Measurements from ENCODE around the gene KCTD2.

Gene KCTD2

GRCh38 chr17:75078284-75079022 lies 31.4 kb downstream of the KCTD2 start:
- no peak for DNase-seq

DNA sequence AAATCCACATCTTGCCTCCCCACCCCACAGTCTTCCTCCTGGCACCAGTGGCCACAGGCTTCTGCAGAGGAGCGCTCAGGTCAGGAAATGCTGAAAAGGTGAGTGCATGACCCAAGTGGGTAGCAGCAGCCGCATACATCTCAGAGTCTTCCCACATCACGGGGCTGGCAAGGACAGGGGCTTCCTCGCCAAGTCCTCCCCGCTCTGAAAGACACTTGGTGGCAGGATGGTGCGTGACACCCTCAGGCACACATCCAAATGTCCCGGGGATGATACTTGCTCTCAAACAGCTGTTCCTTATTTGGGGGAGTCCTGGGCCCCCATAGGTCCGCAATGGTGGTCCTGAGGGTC lies 32.0 kb downstream of the KCTD2 start:
- no peak for DNase-seq

DNA sequence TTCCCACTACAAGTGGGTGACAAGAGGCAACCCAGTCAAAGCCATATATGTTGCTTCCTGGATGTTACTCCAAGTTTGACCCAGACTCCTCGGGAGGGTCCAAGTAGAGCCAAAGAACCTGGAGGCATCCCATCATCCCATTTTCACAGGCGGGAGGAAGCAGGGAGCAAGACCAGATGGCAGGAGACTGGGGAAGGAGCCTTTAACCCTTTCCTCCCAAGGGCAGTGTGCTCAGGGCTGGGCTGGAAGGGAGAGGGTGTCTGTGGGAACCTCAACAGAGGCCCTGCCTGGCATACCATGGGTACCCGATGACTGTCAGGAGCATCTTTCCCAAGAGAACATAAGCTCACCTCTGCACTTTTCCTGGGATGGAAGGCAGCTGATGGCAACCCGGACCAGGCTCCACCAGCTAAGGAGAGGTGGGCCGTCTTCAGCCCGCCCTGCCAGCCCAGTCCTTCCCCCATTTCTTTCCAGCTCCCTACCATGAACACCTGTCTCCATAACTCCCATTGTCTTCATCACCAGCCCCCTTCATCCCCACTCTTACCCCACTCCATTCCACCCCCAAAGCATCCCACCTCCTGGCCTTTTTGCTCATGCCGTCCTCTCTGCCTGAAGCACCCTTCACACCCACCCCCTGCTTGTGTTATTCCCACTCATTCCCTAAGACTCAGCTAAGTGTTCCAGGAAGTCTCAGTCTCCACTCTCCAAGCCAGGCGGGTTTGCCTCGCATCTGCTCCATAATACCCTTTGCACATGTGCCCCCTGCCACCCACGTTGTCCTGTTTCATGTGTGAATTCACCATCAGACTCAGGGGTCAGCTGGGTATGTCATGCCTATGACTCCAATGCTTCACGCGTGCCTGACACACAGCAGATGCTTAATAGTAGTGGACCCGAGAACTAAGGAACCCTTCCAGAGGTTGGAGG lies 34.9 kb downstream of the KCTD2 start:
- DNase-seq: no peak

DNA sequence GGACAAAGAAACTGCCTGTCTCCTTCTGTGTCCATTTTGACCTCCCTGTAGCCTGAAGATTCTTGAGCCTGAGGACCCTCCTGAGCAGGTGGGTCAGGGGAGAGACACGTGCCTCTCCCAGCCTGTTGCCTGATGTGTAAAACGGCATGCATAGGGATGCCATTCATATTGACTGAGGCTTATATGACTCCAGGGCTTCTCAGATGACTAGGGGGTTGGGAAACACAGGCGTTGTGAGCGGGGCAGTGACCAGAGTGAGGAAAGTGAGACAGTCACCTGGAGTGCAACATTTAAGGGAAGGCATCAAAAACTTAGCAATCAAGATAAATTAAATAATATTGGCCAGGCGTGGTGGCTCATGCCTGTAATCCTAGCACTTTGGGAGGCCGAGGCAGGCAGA lies 35.7 kb downstream of the KCTD2 start:
- no peak for DNase-seq

- no peak for DNase-seq
Measured at GRCh38 chr17:75084039-75084660, 37.1 kb downstream of the KCTD2 start.

GRCh38 chr17:75086496-75087181 lies 39.6 kb downstream of the KCTD2 start:
- no peak for DNase-seq

DNA sequence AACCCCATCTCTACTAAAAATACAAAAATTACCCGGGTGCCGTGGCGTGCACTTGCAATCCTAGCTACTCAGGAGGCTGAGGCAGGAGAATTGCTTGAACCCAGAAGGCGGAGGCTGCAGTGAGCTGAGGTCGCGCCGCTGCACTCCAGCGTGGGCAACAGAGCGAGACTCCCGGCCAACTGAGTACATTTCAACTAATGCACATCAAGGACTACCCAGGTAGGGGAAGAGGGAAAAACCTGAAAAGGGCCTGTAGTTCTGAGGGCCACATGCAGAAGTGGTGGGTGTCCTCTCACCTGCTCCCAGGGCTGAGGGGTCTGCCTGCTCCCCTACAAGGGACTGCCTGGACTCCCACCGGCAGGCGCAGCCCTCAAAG lies 40.1 kb downstream of the KCTD2 start:
- DNase-seq: no peak

DNA sequence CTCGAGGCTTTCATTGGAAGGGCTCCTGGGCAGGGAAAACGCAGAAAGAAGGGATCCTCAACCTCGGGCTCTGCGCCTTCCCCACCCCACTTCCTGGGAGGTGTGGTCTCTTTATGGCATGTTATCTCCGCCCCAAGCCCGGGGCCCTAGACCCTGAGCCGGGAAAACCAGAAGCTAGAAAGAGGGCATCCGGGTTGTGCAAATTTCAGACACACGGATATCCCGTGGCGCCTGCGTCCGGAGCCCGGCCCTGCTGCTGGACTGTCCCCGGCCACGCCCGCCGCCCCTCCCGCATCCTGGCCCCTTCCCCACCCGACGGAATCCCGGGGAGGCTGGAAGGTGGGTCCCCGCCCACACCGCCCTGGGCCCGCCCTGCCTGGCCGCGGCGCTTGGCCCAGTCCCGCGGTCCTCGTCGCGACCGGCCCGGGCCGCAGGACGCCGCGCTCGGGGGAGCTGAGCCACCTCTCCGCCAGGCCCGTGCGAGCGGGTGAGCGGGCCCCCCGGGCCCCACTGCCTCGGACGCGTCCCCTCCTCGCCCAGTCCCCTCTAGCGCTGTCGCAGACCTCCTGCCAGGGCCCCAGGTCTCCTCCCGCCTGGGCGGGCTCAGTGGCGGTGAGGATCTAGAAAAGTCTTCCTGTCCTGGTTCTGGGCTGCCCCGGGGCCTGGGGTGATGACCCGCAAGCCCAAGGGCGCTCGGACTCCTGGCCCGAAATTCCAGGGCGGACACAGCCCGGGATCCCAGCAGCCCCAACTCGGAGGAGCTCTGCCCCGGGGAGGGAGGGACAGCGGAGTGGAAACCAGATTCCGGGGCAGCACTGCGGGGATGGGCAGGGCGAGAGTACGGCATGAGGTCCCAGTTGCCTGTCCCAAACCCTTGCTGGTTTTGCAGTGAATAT lies 40.8 kb downstream of the KCTD2 start, which contains the start of gene SLC16A5:
Gene SLC16A5 (plus strand): TSS at position 397 of the 896 bp plus-strand sequence. CDS start 5,683 bp downstream, outside the sequence.
- DNase-seq: peak; percentile 79

DNA sequence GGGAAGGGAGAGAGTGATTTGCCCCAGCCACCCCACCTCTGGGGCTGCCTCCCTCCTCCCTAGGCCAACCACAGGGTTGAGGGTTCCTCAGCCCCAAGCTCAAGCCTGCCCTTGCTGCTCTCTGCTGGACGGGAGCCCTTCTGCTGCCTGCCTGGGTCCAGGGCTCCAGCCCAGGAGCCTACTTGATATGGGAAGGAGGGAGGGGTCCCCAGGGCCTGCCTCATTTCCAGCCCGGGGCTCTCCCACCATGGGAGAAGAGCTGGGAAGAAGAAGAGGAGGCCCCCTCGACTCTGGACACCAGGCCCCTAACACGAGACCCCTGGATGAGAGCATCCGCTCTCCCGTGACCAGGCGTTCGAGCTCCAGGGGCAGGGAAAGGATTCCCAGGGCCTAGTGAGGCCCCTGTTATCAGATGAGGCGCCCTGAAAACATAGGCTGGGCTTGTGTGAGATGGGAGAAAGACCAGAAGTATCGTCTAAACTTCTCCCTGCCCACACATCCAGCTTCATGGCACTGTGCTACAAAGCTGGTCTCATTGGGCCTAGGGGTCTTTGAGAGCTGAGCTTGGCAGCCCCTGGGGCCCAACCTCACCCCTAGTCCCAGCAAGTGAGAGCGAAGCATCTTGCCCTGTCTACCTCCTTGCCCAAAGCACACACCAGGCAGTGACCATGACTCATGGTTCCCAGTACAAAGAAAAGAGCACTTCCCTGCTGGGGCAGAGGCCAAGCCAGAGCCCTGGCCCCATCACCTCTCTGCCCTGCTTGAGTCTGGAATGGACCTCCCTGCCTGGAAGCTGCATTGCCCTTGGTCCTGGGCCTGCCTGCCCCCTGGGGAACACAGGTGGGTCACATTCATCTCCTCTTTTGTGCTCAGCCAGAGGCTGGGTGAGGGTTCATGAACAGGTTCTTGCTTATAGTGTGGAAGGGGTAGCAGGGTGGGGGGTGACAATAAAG lies 41.7 kb downstream of the KCTD2 start:
- no peak for DNase-seq

GRCh38 chr17:75090871-75091854 lies 44.1 kb downstream of the KCTD2 start:
- no peak for DNase-seq

DNA sequence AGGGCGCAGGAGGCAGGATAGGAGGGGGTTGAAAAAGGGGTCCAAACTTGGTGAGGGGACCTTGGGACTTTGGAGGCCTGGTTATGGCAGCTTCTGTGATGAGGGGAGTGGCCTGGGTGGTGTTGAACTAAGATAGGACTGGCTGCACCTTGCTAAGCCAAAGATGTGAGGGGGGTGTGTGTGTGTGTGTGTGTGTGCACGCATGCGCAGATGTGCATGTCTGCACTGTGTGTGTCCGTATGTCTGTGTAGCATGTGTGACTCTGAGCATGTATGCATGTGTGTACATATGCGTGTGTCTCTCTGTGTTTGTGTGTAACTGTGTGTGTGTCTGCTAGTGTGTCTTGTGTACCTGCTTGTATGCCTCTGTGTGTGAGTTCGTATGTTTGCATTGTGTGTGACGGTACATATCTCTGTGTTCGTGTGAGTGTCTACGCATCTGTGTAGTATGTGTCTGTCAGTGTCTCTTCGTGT lies 44.9 kb downstream of the KCTD2 start:
- DNase-seq: no peak

- no peak for DNase-seq
Measured at GRCh38 chr17:75093548-75094158, 46.6 kb downstream of the KCTD2 start.

- no peak for DNase-seq
Measured at GRCh38 chr17:75094871-75095399, 47.9 kb downstream of the KCTD2 start.

GRCh38 chr17:75096082-75096625 lies 49.1 kb downstream of the KCTD2 start:
- DNase-seq: no peak

- no peak for DNase-seq
Measured at GRCh38 chr17:75097865-75098264, 50.8 kb downstream of the KCTD2 start.

GRCh38 chr17:75098861-75099260 lies 51.8 kb downstream of the KCTD2 start:
- DNase-seq: no peak

- DNase-seq: no peak
Measured at GRCh38 chr17:75099881-75100595, 53.0 kb downstream of the KCTD2 start.

All from activated effector memory CD4-positive, alpha-beta T cell treated with anti-CD3 and anti-CD28 coated beads, Interleukin-2, amount 50 U/mL, for 16 hours (primary cell).